Activated CD4-positive, alpha-beta T cell treated with anti-CD3 and anti-CD28 coated beads, Interleukin-2, Interleukin-6, amounts not matched to agents 100 ng/mL and 50 ng/mL, durations not matched to agents 16 hours and 8 hours (primary cell): ENCODE results near the gene SSR3.
"Not testable (repeated sequence)": the region's sequence is repeated elsewhere in the genome, so short reads cannot be mapped to it uniquely, and the experiment has no call there.

ENCODE experiments used
- DNase-seq: peaks from one replicate; pipeline ENCODE4 v3.0.0-alpha.2; 2020

The SSR3 gene

DNA sequence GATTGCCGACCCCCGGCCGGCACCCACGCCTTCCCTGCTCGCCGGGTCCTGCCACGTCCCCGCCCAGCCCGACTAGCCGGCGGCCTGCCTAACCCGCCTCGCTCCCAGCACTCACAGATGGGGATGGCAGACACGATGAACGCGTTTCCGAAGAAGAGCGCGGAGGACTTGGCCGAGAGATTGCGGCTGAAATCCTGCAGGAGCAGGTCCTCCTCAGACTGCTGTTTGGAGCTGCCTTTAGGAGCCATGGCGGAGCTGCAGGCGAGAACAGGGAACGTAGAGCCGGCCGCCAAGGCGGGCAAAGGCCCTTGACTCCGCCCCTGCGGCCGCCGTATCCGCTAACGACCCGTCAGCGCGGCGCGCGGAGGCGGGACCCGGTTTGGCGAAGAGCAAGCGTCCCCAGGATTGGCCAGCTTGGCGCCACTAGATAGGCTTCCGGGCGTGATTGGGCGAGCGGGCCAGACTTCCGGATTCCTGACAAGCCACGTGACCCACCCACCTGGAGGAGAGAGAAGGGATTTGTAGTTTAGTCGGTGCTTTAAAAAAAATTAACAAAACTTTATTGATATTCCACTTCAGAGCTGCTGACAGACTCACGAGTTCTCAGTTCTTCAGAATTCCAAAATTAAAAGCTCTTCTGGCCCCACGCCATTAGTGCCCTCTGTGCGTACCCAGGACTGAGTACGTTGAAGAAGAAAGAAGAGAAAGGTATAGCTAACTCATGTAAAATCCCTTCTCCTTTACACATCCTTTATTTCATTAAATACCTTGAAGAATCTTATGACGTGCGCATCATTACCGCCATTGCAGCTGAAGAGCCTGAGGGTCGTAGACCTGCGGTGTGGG is at the start of gene SSR3:
Gene SSR3 (minus strand): TSS at position 276 of the 846 bp plus-strand sequence. CDS start 28 bp downstream, at position 248.
- DNase-seq, result peak; percentile 99

DNA sequence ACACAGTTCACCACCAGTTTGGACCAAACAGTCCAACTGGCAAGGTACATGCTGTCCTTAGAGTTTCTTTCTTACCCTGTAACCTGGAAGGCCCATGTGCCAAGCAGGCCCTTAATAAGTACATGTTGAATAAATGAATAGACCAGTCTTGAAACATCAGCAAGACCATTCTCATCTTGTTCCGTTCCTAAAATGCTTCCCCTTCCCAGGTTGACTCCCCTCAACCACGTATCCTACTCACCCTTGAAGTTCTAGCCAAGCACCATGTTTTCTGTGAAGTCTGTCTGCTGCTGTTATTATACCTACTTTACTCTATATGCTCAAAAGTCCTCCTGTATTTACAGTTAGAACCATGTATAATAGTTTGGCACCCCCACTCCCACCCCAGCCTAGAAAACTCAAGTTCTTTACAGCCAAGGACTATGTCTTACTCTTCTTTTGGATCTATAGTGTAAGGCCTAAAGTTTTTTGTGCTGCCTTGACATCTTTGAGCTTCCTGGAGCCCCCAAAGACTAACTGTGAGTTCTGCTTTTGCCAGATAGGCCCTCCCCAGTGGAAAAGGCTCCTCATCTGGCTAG is 49.2 kb upstream of the SSR3 start:
- DNase-seq, result no peak

GRCh38 chr3:156603379-156604017 is 48.6 kb upstream of the SSR3 start:
- DNase-seq, result no peak

DNA sequence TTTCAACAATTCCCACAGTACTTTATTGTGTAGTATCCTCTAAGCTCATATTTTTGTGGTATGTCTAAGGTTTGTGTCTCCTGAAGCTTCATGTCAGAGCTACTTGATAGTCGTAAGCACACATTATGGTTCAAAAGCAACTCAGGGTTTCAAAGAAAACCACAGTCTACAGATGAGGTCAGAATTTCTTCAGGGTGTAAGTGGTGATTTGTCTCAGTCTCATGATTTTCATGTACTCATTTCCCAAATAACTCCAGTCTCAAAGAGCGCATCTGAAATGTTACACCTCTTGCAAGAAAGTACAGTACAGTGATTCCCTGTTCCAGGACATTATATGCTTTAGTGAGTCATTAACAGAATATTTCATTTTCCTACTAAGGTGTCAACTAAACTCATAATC is 47.5 kb upstream of the SSR3 start:
- peak; percentile 68 for DNase-seq

DNA sequence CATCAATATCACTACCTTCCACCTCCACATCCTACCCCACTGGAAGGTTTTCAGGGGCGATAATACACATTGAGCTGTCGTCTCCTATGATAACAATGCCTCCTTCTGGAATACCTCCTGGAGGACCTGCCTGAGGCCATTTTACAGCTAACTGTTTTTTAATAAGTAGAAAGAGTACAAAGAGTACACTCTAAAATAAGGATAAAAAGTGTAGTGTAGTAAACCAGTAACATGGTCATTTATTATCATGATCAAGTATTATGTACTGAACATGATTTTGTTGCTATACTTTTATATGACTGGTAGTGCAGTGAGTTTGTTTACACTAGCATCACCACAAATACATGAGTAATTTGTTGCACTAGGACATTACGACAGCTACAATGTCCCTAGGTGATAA is 46.6 kb upstream of the SSR3 start:
- DNase-seq, result no peak

DNA sequence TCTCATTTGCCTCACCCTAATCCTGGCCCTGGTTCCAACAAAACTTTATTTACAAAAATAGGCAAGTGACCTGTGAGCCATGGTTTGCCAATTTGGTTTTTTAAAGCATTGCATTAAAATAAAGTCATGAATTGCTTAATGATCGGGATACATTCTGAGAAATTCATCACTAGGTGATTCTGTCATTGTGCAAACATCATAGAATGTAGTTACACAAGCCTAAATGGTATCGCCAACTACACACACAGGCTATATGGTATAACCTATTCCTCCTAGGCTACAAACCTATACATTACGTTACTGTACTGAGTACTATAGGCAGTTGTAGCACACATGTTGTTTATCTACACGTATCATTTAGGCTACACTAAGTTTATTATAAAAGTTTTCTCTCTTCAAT is 45.9 kb upstream of the SSR3 start:
- DNase-seq, result no peak

GRCh38 chr3:156599089-156599874 is 44.4 kb upstream of the SSR3 start:
- DNase-seq, result no peak

DNA sequence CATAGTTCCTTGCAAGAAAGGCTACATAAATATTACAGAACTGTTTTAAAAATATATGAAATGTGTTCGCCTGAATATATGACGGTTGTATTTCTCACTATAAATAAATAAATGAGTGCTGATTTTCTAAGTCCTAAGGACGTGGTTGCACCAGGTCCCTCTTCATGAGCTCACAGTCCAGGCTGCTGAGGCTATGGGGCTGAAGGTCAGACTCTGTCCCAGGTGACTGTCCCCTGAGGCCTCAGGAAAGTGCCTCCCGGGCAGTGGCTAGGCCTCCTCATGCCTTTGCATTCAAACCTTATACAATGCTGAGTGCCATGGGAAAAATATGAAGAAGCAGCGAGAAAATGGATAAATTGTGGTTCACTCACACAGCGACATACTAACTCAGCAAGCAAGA is 43.5 kb upstream of the SSR3 start:
- DNase-seq, result no peak

DNA sequence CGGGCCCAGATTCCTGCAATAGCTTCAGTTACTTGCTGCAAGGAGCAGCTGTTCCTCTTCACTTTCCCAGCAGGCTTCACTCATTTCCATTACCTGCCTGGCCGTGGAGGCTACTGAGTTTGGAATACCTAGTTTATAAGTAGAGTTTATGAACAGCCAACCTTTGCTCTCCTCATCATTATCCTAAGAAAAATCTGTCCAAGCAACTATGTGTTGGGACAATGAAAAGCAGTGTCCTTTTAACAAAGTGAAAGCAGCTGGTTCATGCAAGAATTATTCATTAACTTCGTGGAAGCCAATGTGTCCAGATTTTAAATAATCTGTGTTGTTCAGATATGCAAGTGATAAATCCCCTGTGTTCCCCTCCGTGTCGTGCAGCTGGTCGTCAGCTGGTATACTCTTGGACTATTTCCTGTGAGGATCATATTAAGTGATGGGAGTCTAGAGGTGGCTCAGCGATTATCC is 39.3 kb upstream of the SSR3 start:
- DNase-seq, result no peak

GRCh38 chr3:156593814-156594213 is 38.9 kb upstream of the SSR3 start:
- DNase-seq, result no peak

GRCh38 chr3:156589806-156590205 is 34.9 kb upstream of the SSR3 start:
- DNase-seq, result not testable (repeated sequence)

GRCh38 chr3:156587760-156588069 is 32.8 kb upstream of the SSR3 start:
- DNase-seq, result no peak

GRCh38 chr3:156586905-156587759 is 32.2 kb upstream of the SSR3 start:
- no peak for DNase-seq

GRCh38 chr3:156583469-156583868 is 28.6 kb upstream of the SSR3 start:
- DNase-seq, result no peak

DNA sequence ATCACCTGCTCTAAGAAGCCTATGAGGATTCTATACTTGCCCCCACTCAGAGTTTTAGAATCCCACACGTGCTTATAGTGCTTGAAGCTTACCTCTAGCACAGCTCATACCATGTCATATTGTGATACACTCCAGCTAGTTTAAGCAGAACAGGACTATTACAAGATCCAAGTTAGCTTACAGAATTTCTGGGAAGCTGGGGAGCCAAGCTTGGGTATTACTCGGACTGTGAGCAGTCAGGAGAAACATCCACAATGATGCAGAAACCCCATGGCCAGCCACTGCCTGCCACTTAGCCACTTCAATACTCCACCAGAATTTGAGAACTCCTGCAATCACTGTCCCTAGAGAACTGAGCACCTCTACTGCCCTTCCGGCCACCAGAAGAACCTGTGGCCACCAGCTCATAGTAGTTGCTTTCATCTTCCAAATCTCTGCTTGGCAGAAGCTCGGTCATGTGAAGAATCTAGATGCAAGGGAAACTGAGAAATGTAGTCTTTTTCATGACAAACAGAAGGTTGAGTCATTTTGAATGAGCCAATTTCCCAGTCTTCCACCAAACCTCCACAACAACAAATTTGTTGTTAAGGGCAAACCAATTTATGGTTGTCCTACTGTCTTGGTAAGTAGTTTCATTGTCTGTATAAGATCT is 27.7 kb upstream of the SSR3 start:
- no peak for DNase-seq

DNA sequence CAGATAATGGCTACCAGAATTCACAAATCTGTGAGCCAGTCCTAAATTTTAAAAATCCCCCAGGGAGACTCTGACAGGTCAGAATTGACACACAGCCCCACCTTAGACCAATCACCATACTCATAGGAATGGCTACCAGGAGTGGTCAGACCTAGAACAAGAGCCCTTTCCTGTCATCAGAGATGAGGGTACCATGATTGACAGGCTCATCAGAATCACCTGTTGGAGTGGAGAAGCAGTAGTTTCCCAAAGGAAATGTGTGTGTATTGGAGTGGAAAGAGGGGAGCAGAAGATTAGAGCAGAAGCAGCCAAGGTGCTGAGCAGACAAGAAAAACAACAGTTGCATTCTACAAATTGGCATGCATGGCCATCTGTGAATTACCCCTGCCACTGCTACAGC is 27.0 kb upstream of the SSR3 start:
- no peak for DNase-seq

- DNase-seq, result no peak
Observed at GRCh38 chr3:156581033-156581432, 26.1 kb upstream of the SSR3 start.

DNA sequence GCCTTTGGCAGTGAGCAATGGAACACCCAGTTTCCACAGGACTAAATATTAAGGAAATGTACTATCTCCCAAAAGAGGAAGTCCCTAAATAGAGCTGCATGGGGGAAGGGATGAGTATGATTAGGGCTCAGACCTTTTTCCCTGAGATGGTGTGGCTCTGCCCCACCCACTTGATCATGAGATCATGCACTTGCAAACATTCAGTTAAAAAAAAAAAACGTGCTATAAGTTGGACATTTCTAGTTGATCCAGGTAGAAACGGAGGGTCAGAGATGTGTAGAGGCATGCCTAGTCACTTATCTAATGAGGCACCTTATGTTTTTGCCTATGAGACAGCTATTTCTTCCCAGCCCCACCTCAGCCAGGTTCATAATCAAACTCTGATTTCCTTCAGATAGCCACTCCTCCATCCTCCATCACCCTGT is 24.5 kb upstream of the SSR3 start:
- no peak for DNase-seq

- DNase-seq, result no peak
Observed at GRCh38 chr3:156577736-156578135, 22.8 kb upstream of the SSR3 start.

- DNase-seq, result no peak
Observed at GRCh38 chr3:156576651-156577348, 21.9 kb upstream of the SSR3 start.

- DNase-seq, result no peak
Observed at GRCh38 chr3:156576051-156576450, 21.1 kb upstream of the SSR3 start.
